ENCODE measurements around the gene ANK2.

Gene ANK2

GRCh38 chr4:113026556-113026955, 22.9 kb upstream of the ANK2 start:
- H3K27me3 ChIP-seq (ENCODE audit: insufficient read depth, poor library complexity, severe bottlenecking) = no peaks in the 10 kb centered on the region
- H3K27ac ChIP-seq (replicated peaks) = no peak overlapping the region
- TF ChIP-seq CTCF (IDR thresholded peaks at IDR 0.05; ENCODE audit: insufficient read depth, low read length) = no peak
- TF ChIP-seq SPI1 (IDR thresholded peaks at IDR 0.05; ENCODE audit: borderline replicate concordance, low read depth) = no peak
- TF ChIP-seq, protein P1, sequence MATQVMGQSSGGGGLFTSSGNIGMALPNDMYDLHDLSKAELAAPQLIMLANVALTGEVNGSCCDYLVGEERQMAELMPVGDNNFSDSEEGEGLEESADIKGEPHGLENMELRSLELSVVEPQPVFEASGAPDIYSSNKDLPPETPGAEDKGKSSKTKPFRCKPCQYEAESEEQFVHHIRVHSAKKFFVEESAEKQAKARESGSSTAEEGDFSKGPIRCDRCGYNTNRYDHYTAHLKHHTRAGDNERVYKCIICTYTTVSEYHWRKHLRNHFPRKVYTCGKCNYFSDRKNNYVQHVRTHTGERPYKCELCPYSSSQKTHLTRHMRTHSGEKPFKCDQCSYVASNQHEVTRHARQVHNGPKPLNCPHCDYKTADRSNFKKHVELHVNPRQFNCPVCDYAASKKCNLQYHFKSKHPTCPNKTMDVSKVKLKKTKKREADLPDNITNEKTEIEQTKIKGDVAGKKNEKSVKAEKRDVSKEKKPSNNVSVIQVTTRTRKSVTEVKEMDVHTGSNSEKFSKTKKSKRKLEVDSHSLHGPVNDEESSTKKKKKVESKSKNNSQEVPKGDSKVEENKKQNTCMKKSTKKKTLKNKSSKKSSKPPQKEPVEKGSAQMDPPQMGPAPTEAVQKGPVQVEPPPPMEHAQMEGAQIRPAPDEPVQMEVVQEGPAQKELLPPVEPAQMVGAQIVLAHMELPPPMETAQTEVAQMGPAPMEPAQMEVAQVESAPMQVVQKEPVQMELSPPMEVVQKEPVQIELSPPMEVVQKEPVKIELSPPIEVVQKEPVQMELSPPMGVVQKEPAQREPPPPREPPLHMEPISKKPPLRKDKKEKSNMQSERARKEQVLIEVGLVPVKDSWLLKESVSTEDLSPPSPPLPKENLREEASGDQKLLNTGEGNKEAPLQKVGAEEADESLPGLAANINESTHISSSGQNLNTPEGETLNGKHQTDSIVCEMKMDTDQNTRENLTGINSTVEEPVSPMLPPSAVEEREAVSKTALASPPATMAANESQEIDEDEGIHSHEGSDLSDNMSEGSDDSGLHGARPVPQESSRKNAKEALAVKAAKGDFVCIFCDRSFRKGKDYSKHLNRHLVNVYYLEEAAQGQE (IDR thresholded peaks at IDR 0.05; ENCODE audit: insufficient replicate concordance, low read depth) = no peak
- H3K4me3 ChIP-seq (replicated peaks; ENCODE audit: insufficient read depth, low read length) = no peak overlapping the region
- DNase-seq (ENCODE audit: low read depth in 1 of 2, low spot score in 1 of 2) = no peak

GRCh38 chr4:113028074-113028473, 21.4 kb upstream of the ANK2 start:
- no peak overlapping the region for H3K4me3 ChIP-seq (replicated peaks; ENCODE audit: insufficient read depth, low read length)
- no peak overlapping the region for H3K27ac ChIP-seq (replicated peaks)
- DNase-seq (ENCODE audit: low read depth in 1 of 2, low spot score in 1 of 2) = no peak
- TF ChIP-seq GABPA (IDR thresholded peaks at IDR 0.05; ENCODE audit: low read depth) = no peak
- no peaks in the 10 kb centered on the region for H3K27me3 ChIP-seq (ENCODE audit: insufficient read depth, poor library complexity, severe bottlenecking)

DNA sequence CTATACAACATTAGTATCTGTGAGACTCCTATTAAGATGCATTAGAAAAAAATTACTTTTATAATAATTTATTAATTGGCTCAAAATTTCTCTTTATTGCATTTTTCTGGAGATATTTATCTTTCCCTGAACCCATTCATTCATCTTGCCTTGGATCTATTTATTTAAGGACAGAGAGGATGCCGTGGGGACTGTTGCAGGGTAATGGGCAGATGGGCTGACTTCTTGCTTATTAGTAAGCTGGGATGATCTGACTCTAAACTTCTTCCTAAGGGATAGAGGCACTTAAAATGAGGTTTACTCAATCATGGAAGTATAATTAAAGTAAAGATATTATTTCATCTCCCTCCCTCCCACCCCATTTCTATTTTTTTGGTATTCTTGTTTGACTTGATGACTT, 18.2 kb upstream of the ANK2 start:
- H3K27me3 ChIP-seq (ENCODE audit: insufficient read depth, poor library complexity, severe bottlenecking) = no peaks in the 10 kb centered on the region
- no peak for DNase-seq (ENCODE audit: low read depth in 1 of 2, low spot score in 1 of 2)
- H3K4me3 ChIP-seq (replicated peaks; ENCODE audit: insufficient read depth, low read length) = no peak overlapping the region
- TF ChIP-seq CTCF (IDR thresholded peaks at IDR 0.05; ENCODE audit: insufficient read depth, low read length) (no peak), GABPA (IDR thresholded peaks at IDR 0.05; ENCODE audit: low read depth) (no peak), POLR2AphosphoS5 (IDR thresholded peaks at IDR 0.05; ENCODE audit: low read depth) (no peak), SPI1 (IDR thresholded peaks at IDR 0.05; ENCODE audit: borderline replicate concordance, low read depth) (no peak)
- TF ChIP-seq, protein P1 (IDR thresholded peaks at IDR 0.05; ENCODE audit: insufficient replicate concordance, low read depth) = no peak
- no peak overlapping the region for H3K27ac ChIP-seq (replicated peaks)

DNA sequence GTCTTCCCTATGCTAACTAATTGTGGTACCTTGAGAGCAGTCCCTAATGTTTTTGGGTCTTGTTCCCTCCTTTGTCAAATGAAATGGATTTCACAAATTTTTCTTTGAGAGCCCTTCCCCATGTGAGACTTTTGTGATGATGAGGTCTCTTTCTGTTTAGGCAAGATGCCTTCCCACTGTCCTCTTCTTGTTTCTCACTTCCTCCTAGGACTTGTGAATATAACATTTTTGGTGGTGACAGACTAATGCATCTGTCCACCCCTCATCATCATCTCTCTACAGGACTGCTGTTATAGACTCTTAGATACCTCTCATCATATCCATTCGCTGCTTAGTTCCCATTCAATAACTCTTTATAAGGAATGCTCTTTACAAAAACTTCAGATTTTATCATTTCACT, 8.7 kb upstream of the ANK2 start:
- Histone ChIP-seq H3K27me3 (ENCODE audit: insufficient read depth, poor library complexity, severe bottlenecking) (no peaks in the 10 kb centered on the region), H3K4me3 (replicated peaks; ENCODE audit: insufficient read depth, low read length) (no peak overlapping the region), H3K27ac (replicated peaks) (no peak overlapping the region)
- TF ChIP-seq SPI1 (IDR thresholded peaks at IDR 0.05; ENCODE audit: borderline replicate concordance, low read depth) = no peak
- TF ChIP-seq GABPA (IDR thresholded peaks at IDR 0.05; ENCODE audit: low read depth) = no peak
- no peak for DNase-seq (ENCODE audit: low read depth in 1 of 2, low spot score in 1 of 2)

DNA sequence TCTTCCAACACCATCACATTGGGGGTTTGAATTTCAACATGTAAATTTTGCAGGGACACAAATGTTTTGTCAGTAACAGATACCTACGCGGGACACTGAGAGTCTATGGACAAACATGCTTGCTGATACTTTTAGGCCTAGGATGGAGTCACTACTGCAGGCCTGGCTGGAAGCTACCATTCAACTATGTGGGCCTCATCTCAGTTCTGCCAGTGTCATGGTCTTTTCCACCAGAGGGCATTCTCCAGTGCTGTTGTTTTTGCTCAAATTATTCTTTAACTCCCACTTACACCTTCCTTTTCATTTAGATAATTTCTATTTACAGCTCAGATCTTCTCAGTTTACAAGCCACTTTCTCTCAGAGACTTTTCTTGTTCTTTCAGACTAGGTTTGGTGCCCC, 7.0 kb upstream of the ANK2 start:
- H3K27ac ChIP-seq (replicated peaks) = no peak overlapping the region
- no peak for DNase-seq (ENCODE audit: low read depth in 1 of 2, low spot score in 1 of 2)
- no peaks in the 10 kb centered on the region for H3K27me3 ChIP-seq (ENCODE audit: insufficient read depth, poor library complexity, severe bottlenecking)
- TF ChIP-seq POLR2AphosphoS5 (IDR thresholded peaks at IDR 0.05; ENCODE audit: low read depth) (no peak), SPI1 (IDR thresholded peaks at IDR 0.05; ENCODE audit: borderline replicate concordance, low read depth) (no peak), GABPA (IDR thresholded peaks at IDR 0.05; ENCODE audit: low read depth) (no peak), CTCF (IDR thresholded peaks at IDR 0.05; ENCODE audit: insufficient read depth, low read length) (no peak)
- TF ChIP-seq, protein P1 (IDR thresholded peaks at IDR 0.05; ENCODE audit: insufficient replicate concordance, low read depth) = no peak
- H3K4me3 ChIP-seq (replicated peaks; ENCODE audit: insufficient read depth, low read length) = no peak overlapping the region
